Thoracic aorta (tissue), 2 donors: ENCODE data around the gene LRGUK. TPM values are rescaled to one million over a fixed set of nuclear protein-coding genes. Genes with fewer than 3 reads are reported as not detected.

ENCODE experiments used
- ATAC-seq: fragments of 150-250 bp; one replicate; pipeline ENCODE4 v1.8.0; 2017; ENCODE audit warnings: low read depth; ENCODE audit not compliant: insufficient number of reproducible peaks, low FRiP score
- DNase-seq: peaks from one replicate; pipeline ENCODE4 v3.0.0-alpha.2; 2020; ENCODE audit warnings: low spot score
- H3K27ac ChIP-seq, 2 donors: fragments of 200-600 bp; sonication (generic); 1 replicate in 1 of 2; 2 replicates in 1 of 2; pipeline ENCODE4 v1.5.1; 2016; ENCODE audit warnings: mild to moderate bottlenecking in 2 of 2, moderate library complexity in 2 of 2
- H3K27me3 ChIP-seq: fragments of 200-600 bp; sonication (generic); replicated peaks from 2 replicates; pipeline ENCODE4 v1.6.0; 2016; ENCODE audit warnings: mild to moderate bottlenecking; ENCODE audit not compliant: insufficient read depth
- H3K36me3 ChIP-seq: fragments of 200-600 bp; sonication (generic); one replicate; pipeline ENCODE4 v1.5.1; 2016
- H3K4me1 ChIP-seq, 2 donors: fragments of 200-600 bp; sonication (generic); 1 replicate in 1 of 2; 2 replicates in 1 of 2; pipeline versions ENCODE4 v1.5.1 to v1.6.0; 2016; ENCODE audit warnings: low read depth in 2 of 2, mild to moderate bottlenecking in 1 of 2; ENCODE audit not compliant: control insufficient read depth in 1 of 2
- H3K4me3 ChIP-seq: fragments of 200-600 bp; sonication (generic); 2 replicates; pipeline ENCODE4 v1.5.1; 2016; ENCODE audit warnings: mild to moderate bottlenecking
- H3K9me3 ChIP-seq: fragments of 200-600 bp; sonication (generic); 2 replicates; pipeline ENCODE4 v1.5.1; 2016
- total RNA-seq, 2 donors: library from RNA; depleted of rRNA; stranded (reverse); fragments of >200 nt; gene quantifications; one replicate each; pipeline versions ENCODE4 v1.1.0 to v1.2.3, GENCODE V29; 2016
- TF ChIP-seq, protein P1 (sequence below): fragments of 200-600 bp; sonication (generic); IDR thresholded peaks from one replicate; pipeline ENCODE4 v1.5.1; 2019; ENCODE audit warnings: antibody characterized with exemption

Gene LRGUK
- total RNA-seq, 2 donors from 2014 or later: 0.14 to 0.71 TPM

DNA sequence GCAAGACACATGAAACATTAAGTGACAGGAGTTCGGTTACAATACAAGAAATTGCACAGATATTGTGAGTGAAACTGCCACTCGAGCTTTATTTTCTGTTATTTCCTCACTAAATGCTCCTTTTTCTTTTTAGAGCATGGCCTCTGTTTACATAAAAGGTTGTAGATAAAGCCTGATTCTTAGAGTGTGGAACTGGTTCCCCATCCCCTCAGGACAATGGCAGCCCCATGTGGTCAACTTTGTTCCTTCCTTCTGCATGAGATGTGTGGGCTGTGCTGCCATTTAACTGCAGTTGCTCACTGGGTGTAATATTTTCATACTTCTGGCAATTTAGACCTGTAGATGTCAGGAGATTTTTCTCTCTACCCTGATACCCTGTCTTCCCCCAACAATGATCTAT is 70.2 kb downstream of the LRGUK start:
- Histone ChIP-seq H3K36me3 (no peaks in the 10 kb centered on the region), H3K27ac (no peak overlapping the region), H3K9me3 (no peaks in the 10 kb centered on the region), H3K4me1 (no peaks in the 10 kb centered on the region), H3K27me3 (no peaks in the 10 kb centered on the region), H3K4me3 (no peak overlapping the region)
- TF ChIP-seq, protein P1, sequence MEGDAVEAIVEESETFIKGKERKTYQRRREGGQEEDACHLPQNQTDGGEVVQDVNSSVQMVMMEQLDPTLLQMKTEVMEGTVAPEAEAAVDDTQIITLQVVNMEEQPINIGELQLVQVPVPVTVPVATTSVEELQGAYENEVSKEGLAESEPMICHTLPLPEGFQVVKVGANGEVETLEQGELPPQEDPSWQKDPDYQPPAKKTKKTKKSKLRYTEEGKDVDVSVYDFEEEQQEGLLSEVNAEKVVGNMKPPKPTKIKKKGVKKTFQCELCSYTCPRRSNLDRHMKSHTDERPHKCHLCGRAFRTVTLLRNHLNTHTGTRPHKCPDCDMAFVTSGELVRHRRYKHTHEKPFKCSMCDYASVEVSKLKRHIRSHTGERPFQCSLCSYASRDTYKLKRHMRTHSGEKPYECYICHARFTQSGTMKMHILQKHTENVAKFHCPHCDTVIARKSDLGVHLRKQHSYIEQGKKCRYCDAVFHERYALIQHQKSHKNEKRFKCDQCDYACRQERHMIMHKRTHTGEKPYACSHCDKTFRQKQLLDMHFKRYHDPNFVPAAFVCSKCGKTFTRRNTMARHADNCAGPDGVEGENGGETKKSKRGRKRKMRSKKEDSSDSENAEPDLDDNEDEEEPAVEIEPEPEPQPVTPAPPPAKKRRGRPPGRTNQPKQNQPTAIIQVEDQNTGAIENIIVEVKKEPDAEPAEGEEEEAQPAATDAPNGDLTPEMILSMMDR: no peak
- ATAC-seq (no peak), DNase-seq (no peak)

DNA sequence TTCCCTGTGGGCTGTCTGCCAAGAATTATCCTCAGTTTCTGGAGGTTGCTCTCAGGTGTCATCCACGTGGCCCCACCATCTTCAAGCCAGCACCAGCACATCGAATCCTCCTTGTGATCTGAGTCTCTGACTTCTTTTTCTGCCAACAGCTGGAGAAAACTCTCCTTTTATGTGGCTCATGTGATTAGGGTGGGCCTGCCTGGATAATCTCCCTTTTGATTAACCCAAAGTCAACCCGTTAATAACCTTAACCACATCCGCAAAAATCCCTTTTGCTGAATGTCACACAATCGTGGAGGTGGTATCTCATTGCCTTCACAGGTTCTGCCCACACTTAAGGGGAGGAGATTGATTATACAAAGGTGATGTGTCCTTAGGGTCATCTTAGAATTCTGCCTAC is 73.8 kb downstream of the LRGUK start:
- H3K4me1 ChIP-seq: no peaks in the 10 kb centered on the region
- no peaks in the 10 kb centered on the region for H3K27me3 ChIP-seq
- H3K4me3 ChIP-seq: no peak overlapping the region
- no peak for ATAC-seq
- no peak for DNase-seq
- TF ChIP-seq, protein P1: no peak
- H3K36me3 ChIP-seq: no peaks in the 10 kb centered on the region
- no peaks in the 10 kb centered on the region for H3K9me3 ChIP-seq
- H3K27ac ChIP-seq: no peak overlapping the region

DNA sequence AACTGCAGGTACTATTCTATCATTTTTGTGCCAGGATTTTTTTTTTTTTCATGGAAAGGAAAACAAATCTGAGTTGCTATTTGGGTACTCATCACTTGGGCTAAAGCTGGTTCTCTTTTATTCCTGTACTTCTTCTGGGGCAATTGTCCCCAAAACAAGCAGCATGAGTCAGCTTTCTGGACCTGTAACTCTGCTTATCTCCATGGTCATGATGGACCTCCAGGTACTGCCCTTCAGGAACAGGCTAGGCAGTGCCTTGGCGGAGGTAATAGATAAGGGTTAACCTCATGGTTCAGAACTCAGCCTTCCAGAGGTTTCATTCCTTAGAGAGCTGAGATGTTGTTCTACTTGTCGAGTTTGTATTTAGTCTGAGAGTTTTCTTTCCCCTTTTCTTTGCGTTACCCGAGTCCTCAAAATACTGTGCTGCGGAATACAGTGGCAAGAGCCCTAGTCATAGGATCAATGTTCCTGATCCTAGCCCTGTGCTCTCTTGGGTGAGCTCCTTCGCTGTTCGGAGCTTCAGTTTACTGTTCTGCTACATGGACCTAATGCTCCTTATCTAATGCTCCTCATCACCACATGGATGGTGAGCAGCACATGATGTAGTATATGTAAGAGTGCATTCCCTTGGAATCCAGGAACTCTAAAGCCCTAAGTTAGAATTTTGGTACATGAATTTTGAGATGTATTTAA is 74.6 kb downstream of the LRGUK start:
- no peak for ATAC-seq
- TF ChIP-seq, protein P1: no peak
- DNase-seq: no peak
- H3K27ac ChIP-seq: no peak overlapping the region
- no peaks in the 10 kb centered on the region for H3K9me3 ChIP-seq
- no peaks in the 10 kb centered on the region for H3K36me3 ChIP-seq
- no peaks in the 10 kb centered on the region for H3K27me3 ChIP-seq
- H3K4me1 ChIP-seq: no peaks in the 10 kb centered on the region
- H3K4me3 ChIP-seq: no peak overlapping the region

- Histone ChIP-seq H3K27ac (no peak overlapping the region), H3K4me1 (no peaks in the 10 kb centered on the region), H3K27me3 (no peaks in the 10 kb centered on the region), H3K4me3 (no peak overlapping the region), H3K9me3 (no peaks in the 10 kb centered on the region), H3K36me3 (no peaks in the 10 kb centered on the region)
- ATAC-seq (no peak), DNase-seq (no peak)
- TF ChIP-seq, protein P1: no peak
Observed at GRCh38 chr7:134203186-134203889, 76.2 kb downstream of the LRGUK start.

DNA sequence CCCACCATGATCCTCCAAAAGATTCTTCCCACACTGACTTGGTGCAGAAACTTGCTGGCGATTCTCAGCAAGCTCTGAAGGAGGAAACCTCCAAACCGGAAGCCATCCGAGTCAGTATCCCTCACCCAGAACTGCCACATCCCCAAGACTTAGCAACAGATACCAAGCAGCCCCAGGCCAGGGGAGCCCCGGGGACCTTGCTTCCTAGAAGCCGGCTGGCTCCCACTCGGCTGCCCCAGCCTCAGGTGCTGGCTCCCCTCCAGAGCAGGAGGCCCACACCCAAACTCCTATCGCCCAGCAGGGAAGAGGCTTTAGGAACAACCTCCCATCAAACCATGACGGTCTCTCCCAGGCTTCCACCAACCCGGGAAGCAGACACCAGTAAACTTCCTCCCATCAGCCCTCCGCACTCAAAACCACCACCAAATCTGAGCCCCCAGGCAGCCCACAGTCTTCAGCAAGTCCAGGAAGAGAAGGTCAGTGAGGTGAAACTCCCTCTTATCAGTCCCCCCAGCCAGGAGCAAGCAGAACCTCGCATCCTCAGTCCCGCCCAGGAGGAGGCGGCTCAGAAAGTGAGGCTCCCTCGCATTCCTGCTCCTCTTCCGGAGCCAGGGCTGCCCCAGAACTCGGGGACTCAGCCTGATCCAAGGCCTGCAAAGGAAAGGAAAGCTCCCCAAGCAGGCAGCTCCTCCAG is 82.3 kb downstream of the LRGUK start:
- Histone ChIP-seq H3K27ac (no peak overlapping the region), H3K9me3 (no peaks in the 10 kb centered on the region), H3K4me3 (no peak overlapping the region), H3K27me3 (no peaks in the 10 kb centered on the region), H3K4me1 (no peaks in the 10 kb centered on the region), H3K36me3 (no peaks in the 10 kb centered on the region)
- DNase-seq (no peak), ATAC-seq (no peak)
- TF ChIP-seq, protein P1: no peak
